GM23338 (cell line): ENCODE measurements around the gene CCDC178.

Source experiments
- CREB1 ChIP-seq: fragments of 250-450 bp; sonication (Bioruptor Pico); IDR thresholded peaks from 2 replicates; pipeline ENCODE4 v1.5.0; 2020; ENCODE audit warnings: low read depth, mild to moderate bottlenecking, moderate library complexity
- CTCF ChIP-seq, 2 experiments: fragments of 200-600 bp in 1 of 2; sonication (generic) in 1 of 2; conservative IDR thresholded peaks; 2 replicates each; pipeline versions ENCODE4 v1.5.1 to v1.6.1; 2016 to 2017; ENCODE audit warnings: antibody characterized with exemption in 2 of 2, low read depth in 2 of 2, mild to moderate bottlenecking in 2 of 2, moderate library complexity in 1 of 2
- ETS1 ChIP-seq: IDR thresholded peaks from 2 replicates; pipeline ENCODE4 v1.6.1; 2016; ENCODE audit warnings: antibody characterized with exemption
- EZH2 ChIP-seq: fragments of 200-600 bp; sonication (generic); IDR thresholded peaks from one replicate; pipeline ENCODE4 v1.8.0; 2017; ENCODE audit warnings: antibody characterized with exemption, mild to moderate bottlenecking, low read depth; ENCODE audit not compliant: unreplicated experiment
- EZH2phosphoT487 ChIP-seq: fragments of 200-600 bp; sonication (generic); IDR thresholded peaks from one replicate; pipeline ENCODE4 v1.8.1; 2018; ENCODE audit warnings: antibody characterized with exemption; ENCODE audit not compliant: unreplicated experiment
- JUNB ChIP-seq: IDR thresholded peaks from one replicate; pipeline ENCODE4 v1.6.1; 2016; ENCODE audit warnings: antibody characterized with exemption; ENCODE audit not compliant: unreplicated experiment
- NANOG ChIP-seq: IDR thresholded peaks from 2 replicates; pipeline ENCODE4 v1.6.1; 2016; ENCODE audit warnings: antibody characterized with exemption, borderline replicate concordance
- POLR2AphosphoS5 ChIP-seq: IDR thresholded peaks from 2 replicates; pipeline ENCODE4 v1.6.1; 2016; ENCODE audit warnings: antibody characterized with exemption, low read depth
- REST ChIP-seq: IDR thresholded peaks from one replicate; pipeline ENCODE4 v1.6.1; 2018; ENCODE audit warnings: antibody characterized with exemption; ENCODE audit not compliant: unreplicated experiment
- STAT1 ChIP-seq: IDR thresholded peaks from one replicate; pipeline ENCODE4 v1.6.1; 2016; ENCODE audit warnings: antibody characterized with exemption; ENCODE audit not compliant: unreplicated experiment
- ZNF114 ChIP-seq: fragments of 250-450 bp; sonication (Bioruptor Pico); IDR thresholded peaks from 2 replicates; pipeline ENCODE4 v1.5.0; 2020; ENCODE audit warnings: mild to moderate bottlenecking, moderate library complexity
- ZNF331 ChIP-seq: fragments of 250-450 bp; sonication (Bioruptor Pico); IDR thresholded peaks from 2 replicates; pipeline ENCODE4 v1.5.0; 2020; ENCODE audit warnings: low read depth, mild to moderate bottlenecking, moderate library complexity
- TF ChIP-seq, protein P1 (sequence below): fragments of 250-450 bp; sonication (Bioruptor Pico); IDR thresholded peaks from 2 replicates; pipeline ENCODE4 v1.5.0; 2020; ENCODE audit warnings: mild to moderate bottlenecking, moderate library complexity

GRCh38 chr18:33090461-33090860, 350.1 kb downstream of the CCDC178 start:
- TF ChIP-seq CTCF (conservative IDR thresholded peaks at IDR 0.05; ENCODE audit: low read depth in 2 of 2): no peak
- TF ChIP-seq EZH2: no peak
- no peak for TF ChIP-seq EZH2phosphoT487
- no peak for TF ChIP-seq POLR2AphosphoS5
- no peak for TF ChIP-seq NANOG
- no peak for TF ChIP-seq ZNF114 (CRISPR knock-in tag)
- TF ChIP-seq REST: no peak
- no peak for TF ChIP-seq ETS1
- no peak for TF ChIP-seq JUNB
- no peak for TF ChIP-seq CREB1 (CRISPR knock-in tag)
- TF ChIP-seq STAT1: no peak
- no peak for TF ChIP-seq ZNF331
- TF ChIP-seq, protein P1, sequence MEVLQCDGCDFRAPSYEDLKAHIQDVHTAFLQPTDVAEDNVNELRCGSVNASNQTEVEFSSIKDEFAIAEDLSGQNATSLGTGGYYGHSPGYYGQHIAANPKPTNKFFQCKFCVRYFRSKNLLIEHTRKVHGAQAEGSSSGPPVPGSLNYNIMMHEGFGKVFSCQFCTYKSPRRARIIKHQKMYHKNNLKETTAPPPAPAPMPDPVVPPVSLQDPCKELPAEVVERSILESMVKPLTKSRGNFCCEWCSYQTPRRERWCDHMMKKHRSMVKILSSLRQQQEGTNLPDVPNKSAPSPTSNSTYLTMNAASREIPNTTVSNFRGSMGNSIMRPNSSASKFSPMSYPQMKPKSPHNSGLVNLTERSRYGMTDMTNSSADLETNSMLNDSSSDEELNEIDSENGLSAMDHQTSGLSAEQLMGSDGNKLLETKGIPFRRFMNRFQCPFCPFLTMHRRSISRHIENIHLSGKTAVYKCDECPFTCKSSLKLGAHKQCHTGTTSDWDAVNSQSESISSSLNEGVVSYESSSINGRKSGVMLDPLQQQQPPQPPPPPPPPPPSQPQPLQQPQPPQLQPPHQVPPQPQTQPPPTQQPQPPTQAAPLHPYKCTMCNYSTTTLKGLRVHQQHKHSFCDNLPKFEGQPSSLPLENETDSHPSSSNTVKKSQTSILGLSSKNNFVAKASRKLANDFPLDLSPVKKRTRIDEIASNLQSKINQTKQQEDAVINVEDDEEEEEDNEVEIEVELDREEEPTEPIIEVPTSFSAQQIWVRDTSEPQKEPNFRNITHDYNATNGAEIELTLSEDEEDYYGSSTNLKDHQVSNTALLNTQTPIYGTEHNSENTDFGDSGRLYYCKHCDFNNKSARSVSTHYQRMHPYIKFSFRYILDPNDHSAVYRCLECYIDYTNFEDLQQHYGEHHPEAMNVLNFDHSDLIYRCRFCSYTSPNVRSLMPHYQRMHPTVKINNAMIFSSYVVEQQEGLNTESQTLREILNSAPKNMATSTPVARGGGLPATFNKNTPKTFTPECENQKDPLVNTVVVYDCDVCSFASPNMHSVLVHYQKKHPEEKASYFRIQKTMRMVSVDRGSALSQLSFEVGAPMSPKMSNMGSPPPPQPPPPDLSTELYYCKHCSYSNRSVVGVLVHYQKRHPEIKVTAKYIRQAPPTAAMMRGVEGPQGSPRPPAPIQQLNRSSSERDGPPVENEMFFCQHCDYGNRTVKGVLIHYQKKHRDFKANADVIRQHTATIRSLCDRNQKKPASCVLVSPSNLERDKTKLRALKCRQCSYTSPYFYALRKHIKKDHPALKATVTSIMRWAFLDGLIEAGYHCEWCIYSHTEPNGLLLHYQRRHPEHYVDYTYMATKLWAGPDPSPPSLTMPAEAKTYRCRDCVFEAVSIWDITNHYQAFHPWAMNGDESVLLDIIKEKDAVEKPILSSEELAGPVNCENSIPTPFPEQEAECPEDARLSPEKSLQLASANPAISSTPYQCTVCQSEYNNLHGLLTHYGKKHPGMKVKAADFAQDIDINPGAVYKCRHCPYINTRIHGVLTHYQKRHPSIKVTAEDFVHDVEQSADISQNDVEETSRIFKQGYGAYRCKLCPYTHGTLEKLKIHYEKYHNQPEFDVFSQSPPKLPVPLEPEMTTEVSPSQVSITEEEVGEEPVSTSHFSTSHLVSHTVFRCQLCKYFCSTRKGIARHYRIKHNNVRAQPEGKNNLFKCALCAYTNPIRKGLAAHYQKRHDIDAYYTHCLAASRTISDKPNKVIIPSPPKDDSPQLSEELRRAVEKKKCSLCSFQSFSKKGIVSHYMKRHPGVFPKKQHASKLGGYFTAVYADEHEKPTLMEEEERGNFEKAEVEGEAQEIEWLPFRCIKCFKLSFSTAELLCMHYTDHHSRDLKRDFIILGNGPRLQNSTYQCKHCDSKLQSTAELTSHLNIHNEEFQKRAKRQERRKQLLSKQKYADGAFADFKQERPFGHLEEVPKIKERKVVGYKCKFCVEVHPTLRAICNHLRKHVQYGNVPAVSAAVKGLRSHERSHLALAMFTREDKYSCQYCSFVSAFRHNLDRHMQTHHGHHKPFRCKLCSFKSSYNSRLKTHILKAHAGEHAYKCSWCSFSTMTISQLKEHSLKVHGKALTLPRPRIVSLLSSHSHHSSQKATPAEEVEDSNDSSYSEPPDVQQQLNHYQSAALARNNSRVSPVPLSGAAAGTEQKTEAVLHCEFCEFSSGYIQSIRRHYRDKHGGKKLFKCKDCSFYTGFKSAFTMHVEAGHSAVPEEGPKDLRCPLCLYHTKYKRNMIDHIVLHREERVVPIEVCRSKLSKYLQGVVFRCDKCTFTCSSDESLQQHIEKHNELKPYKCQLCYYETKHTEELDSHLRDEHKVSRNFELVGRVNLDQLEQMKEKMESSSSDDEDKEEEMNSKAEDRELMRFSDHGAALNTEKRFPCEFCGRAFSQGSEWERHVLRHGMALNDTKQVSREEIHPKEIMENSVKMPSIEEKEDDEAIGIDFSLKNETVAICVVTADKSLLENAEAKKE (CRISPR knock-in tag): no peak
